Upper lobe of right lung (tissue), 1 donor: Measurements from ENCODE around the gene CDH13. TPM values are rescaled to one million over a fixed set of nuclear protein-coding genes. Genes with fewer than 3 reads are reported as not detected.
A peak's percentile ranks its signal among the peaks of the same experiment; 100 is the strongest.

Experiments
- ATAC-seq: fragments of 200-7000 bp; cut with Tn5 transposase; one replicate; pipeline ENCODE4 v1.9.1; 2020; ENCODE audit warnings: mild to moderate bottlenecking, moderate library complexity
- DNase-seq: peaks from one replicate; pipeline ENCODE4 v3.0.0-alpha.2; 2020
- H3K27ac ChIP-seq: fragments of 200-600 bp; one replicate; pipeline ENCODE4 v1.8.0; 2022
- H3K27me3 ChIP-seq: fragments of 200-600 bp; one replicate; pipeline ENCODE4 v1.8.0; 2022; ENCODE audit warnings: mild to moderate bottlenecking
- H3K36me3 ChIP-seq: fragments of 200-600 bp; one replicate; pipeline ENCODE4 v1.8.0; 2022
- H3K4me1 ChIP-seq: fragments of 200-600 bp; one replicate; pipeline ENCODE4 v1.8.0; 2022
- H3K4me3 ChIP-seq: fragments of 200-600 bp; one replicate; pipeline ENCODE4 v1.8.0; 2022; ENCODE audit warnings: mild to moderate bottlenecking
- H3K9me3 ChIP-seq: fragments of 200-600 bp; one replicate; pipeline ENCODE4 v1.8.0; 2022
- intact Hi-C: fragments of 100-400 bp; cut with DNase I; formaldehyde crosslinking; loops from one replicate; pipeline ENCODE4 v1.11.0; 2022
- total RNA-seq: library from RNA; stranded (reverse); fragmentation: NEBNext Ultra II Directional; extraction: Animal tissue kit (Norgen Biotek cat#: 25700); gene quantifications from one replicate; pipeline ENCODE4 v1.2.1, GENCODE V29; 2021
- TF ChIP-seq, protein P1 (sequence below): fragments of 200-600 bp; IDR thresholded peaks from one replicate; pipeline ENCODE4 v1.8.0; 2022; ENCODE audit warnings: antibody characterized with exemption
- donor health status: DM: no; HTN: yes; CAD: no; lungs with severe emphysema.

Gene CDH13
- total RNA-seq, 1 donor from 2014 or later: 27.2 TPM

DNA sequence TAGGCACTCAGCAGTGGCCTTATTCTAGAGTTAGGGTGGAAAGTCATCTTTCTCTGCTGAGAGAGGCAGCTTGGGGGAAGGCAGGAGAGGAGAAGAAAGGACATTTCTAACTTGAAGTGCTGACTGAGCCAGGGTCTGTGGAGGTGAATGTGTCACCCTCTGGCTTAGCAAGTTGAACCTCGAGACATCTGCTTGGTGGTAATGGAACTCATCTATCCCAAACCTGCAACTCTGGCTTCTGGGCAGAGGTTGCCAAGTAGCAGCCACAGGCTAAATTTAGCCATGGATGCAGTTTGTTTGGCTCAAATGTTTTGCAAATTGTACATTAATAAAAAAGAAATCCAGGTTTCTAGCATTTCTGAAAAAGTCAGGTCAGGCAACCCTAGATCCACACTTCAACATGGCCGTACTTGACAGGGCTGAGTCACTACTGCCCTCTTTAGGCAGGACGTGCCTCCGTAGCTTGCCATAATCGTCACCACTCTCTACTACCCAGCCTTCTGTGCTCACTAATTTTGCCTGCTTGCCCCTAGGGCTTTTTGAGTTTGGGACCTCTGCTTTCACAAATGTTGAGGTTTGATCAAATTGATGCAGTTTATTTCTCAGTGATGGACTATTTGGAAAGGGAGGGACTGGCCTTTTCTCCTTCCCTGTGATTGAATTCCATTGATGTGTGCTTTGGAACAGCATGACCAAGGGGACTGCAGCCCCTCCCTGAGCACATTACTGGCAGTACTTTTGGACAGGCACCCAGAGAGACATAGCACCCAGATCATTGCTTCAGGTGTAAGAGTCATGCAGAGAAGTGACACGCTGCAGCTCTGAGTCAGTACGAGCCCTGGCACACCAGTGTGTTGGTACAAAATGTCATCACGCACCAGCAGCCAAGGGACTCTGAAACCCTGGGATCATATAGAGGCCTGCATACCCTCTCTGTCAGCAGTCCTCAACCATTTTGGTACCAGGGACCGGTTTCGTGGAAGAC lies 5.2 kb downstream of the CDH13 start:
- DNase-seq (no peak), ATAC-seq (no peak)
- Histone ChIP-seq H3K9me3 (no peaks in the 10 kb centered on the region), H3K4me3 (no peak overlapping the region), H3K4me1 (peaks cover 6% of the 10 kb centered on the region), H3K27ac (no peak overlapping the region), H3K36me3 (no peaks in the 10 kb centered on the region), H3K27me3 (peaks cover 12% of the 10 kb centered on the region)
- TF ChIP-seq, protein P1, sequence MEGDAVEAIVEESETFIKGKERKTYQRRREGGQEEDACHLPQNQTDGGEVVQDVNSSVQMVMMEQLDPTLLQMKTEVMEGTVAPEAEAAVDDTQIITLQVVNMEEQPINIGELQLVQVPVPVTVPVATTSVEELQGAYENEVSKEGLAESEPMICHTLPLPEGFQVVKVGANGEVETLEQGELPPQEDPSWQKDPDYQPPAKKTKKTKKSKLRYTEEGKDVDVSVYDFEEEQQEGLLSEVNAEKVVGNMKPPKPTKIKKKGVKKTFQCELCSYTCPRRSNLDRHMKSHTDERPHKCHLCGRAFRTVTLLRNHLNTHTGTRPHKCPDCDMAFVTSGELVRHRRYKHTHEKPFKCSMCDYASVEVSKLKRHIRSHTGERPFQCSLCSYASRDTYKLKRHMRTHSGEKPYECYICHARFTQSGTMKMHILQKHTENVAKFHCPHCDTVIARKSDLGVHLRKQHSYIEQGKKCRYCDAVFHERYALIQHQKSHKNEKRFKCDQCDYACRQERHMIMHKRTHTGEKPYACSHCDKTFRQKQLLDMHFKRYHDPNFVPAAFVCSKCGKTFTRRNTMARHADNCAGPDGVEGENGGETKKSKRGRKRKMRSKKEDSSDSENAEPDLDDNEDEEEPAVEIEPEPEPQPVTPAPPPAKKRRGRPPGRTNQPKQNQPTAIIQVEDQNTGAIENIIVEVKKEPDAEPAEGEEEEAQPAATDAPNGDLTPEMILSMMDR: peak; percentile 15
- intact Hi-C loops: no loop called here

GRCh38 chr16:82633964-82634600 lies 7.3 kb downstream of the CDH13 start:
- H3K27ac ChIP-seq: no peak overlapping the region

GRCh38 chr16:82634955-82635610 lies 8.3 kb downstream of the CDH13 start:
- Histone ChIP-seq H3K36me3 (no peaks in the 10 kb centered on the region), H3K4me1 (no peaks in the 10 kb centered on the region), H3K27me3 (no peaks in the 10 kb centered on the region), H3K9me3 (no peaks in the 10 kb centered on the region), H3K4me3 (no peak overlapping the region), H3K27ac (no peak overlapping the region)
- ATAC-seq: no peak
- TF ChIP-seq, protein P1: no peak
- no peak for DNase-seq
- intact Hi-C loops: no loop called here

More at GRCh38 chr16:82633964-82634600, 7.3 kb downstream of the CDH13 start:
- intact Hi-C loops: no loop called here
- H3K4me3 ChIP-seq: no peak overlapping the region
- TF ChIP-seq, protein P1: no peak
- ATAC-seq: peak; percentile 18
- H3K27me3 ChIP-seq: no peaks in the 10 kb centered on the region
- no peak for DNase-seq
- no peaks in the 10 kb centered on the region for H3K36me3 ChIP-seq
- no peaks in the 10 kb centered on the region for H3K9me3 ChIP-seq
- no peaks in the 10 kb centered on the region for H3K4me1 ChIP-seq

DNA sequence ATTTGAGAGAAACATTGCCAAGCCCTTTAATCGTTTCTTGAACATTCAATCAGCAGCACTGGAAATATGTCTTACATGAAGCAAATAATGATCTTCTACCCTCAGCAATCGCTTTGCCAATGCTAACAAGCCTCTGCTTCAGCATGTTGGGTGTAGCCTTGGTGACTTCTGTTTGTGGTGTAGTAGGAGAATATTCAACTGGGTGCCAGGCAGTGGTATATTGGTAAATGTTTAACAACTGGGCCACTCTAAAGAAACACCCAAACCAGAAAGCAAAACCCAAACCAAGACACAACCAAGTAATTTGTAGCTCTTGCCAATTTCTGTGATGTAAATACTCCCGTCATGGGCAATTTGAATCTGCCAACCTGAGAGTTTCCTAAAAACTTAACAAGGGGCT lies 9.7 kb downstream of the CDH13 start:
- Histone ChIP-seq H3K27ac (no peak overlapping the region), H3K36me3 (no peaks in the 10 kb centered on the region), H3K4me1 (no peaks in the 10 kb centered on the region), H3K9me3 (no peaks in the 10 kb centered on the region), H3K4me3 (no peak overlapping the region), H3K27me3 (no peaks in the 10 kb centered on the region)
- TF ChIP-seq, protein P1: no peak
- intact Hi-C loops: no loop called here
- DNase-seq (no peak), ATAC-seq (no peak)

DNA sequence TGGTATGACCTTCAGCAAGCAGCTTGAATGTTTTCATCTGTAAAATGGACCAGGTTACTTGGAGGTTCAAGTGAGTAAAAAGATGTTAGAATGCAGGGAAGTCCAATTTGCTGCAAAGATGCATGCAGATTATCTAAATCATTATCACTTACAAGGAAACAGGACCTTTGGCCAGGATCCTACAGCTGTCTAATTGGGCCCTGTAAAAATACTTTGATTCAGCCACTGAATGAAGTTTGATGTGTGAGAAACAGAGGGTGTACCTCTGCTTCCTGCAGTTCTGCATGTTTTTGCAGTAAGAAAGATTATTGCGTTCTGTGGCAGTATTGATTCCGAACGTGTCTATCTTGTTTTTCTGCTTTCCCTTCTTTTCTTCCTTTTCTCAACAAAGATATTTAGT lies 10.2 kb downstream of the CDH13 start:
- Histone ChIP-seq H3K36me3 (no peaks in the 10 kb centered on the region), H3K27me3 (no peaks in the 10 kb centered on the region), H3K4me3 (no peak overlapping the region), H3K4me1 (no peaks in the 10 kb centered on the region), H3K27ac (no peak overlapping the region), H3K9me3 (no peaks in the 10 kb centered on the region)
- intact Hi-C loops: no loop called here
- ATAC-seq (no peak), DNase-seq (no peak)
- TF ChIP-seq, protein P1: no peak
